ENCODE data around the gene C1QL1.

GRCh38 chr17:44915862-44916780 is 52.0 kb downstream of the C1QL1 start:
- TF ChIP-seq CTCF (IDR thresholded peaks at IDR 0.05; ENCODE audit: low read depth, low read length) (no peak), MAX (IDR thresholded peaks at IDR 0.05; ENCODE audit: low read depth, low read length) (no peak)
